ENCODE results near the gene ZNF142. TPM values are rescaled to one million over a fixed set of nuclear protein-coding genes. Genes with fewer than 3 reads are reported as not detected.

The ZNF142 gene
- total RNA-seq, 4 donors from 2014 or later, result 27.4 to 38.7 (median 30.7) TPM

DNA sequence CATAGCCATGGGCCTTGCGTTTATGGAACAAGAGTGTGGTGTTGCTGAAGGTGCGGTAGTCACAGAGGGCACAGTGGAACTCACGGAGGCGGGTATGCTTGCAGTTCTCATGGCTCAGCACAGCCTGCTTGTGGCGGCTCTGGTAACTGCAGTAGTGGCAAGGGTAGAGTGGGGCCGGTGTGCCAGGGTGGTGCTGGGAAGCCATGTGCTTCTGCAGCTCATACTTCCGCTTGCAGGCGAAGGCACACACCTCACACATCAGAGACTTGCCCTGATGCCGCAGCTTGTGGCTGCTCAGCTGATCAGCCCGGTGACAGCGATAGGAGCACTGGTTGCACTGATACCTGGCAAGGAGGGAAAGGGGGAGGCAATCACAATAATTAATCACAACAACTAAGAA lies 14.7 kb downstream of the ZNF142 start:
- no peaks in the 10 kb centered on the region for H3K4me1 ChIP-seq
- TF ChIP-seq, protein P1, sequence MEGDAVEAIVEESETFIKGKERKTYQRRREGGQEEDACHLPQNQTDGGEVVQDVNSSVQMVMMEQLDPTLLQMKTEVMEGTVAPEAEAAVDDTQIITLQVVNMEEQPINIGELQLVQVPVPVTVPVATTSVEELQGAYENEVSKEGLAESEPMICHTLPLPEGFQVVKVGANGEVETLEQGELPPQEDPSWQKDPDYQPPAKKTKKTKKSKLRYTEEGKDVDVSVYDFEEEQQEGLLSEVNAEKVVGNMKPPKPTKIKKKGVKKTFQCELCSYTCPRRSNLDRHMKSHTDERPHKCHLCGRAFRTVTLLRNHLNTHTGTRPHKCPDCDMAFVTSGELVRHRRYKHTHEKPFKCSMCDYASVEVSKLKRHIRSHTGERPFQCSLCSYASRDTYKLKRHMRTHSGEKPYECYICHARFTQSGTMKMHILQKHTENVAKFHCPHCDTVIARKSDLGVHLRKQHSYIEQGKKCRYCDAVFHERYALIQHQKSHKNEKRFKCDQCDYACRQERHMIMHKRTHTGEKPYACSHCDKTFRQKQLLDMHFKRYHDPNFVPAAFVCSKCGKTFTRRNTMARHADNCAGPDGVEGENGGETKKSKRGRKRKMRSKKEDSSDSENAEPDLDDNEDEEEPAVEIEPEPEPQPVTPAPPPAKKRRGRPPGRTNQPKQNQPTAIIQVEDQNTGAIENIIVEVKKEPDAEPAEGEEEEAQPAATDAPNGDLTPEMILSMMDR (IDR thresholded peaks at IDR 0.05), result no peak
- TF ChIP-seq EP300 (IDR thresholded peaks at IDR 0.05), result no peak
- no peak for TF ChIP-seq POLR2AphosphoS5 (IDR thresholded peaks at IDR 0.05)
- TF ChIP-seq POLR2A (IDR thresholded peaks at IDR 0.05), result no peak
- H3K9me3 ChIP-seq, result no peaks in the 10 kb centered on the region
- no peak overlapping the region for H3K4me3 ChIP-seq
- WGBS, result 91% methylated on average over 11 of the region's 11 CpGs
- DNase-seq (ENCODE audit: low spot score in 2 of 2), result no peak
- no peak overlapping the region for H3K27ac ChIP-seq
- H3K36me3 ChIP-seq, result peaks cover 92% of the 10 kb centered on the region
- H3K27me3 ChIP-seq, result no peaks in the 10 kb centered on the region

DNA sequence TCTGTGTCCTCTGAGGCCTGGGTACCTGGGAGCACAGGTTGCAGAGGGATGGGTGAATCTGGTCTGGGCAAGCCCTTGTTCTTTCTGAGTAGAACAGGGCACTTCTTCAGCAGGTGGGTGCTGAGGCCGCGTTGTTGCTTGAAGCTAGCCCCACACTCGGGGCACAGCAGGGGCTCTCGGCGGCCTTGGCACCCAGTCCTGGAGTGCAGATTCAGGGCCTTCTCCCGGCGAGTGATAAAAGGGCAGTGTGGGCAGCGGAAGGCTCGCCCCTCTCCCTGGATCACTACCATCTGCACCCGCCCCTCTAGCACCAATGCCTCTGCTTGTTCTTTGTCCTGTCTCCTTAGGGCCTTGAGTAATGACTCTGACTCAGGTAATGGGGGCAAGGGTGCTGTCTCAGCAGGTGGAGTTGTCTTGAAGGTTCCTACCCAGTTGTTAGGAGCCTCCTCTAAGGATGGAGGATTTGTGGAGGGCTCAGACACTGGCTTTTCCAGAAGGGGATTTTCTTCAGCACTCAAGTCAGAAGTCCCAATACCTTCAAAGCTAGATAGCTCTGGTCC lies 15.6 kb downstream of the ZNF142 start:
- Histone ChIP-seq H3K4me3 (no peak overlapping the region), H3K4me1 (no peaks in the 10 kb centered on the region), H3K9me3 (no peaks in the 10 kb centered on the region), H3K36me3 (peaks cover 92% of the 10 kb centered on the region), H3K27me3 (no peaks in the 10 kb centered on the region), H3K27ac (no peak overlapping the region)
- TF ChIP-seq POLR2AphosphoS5 (IDR thresholded peaks at IDR 0.05) (no peak), EP300 (IDR thresholded peaks at IDR 0.05) (no peak), POLR2A (IDR thresholded peaks at IDR 0.05) (no peak)
- TF ChIP-seq, protein P1 (IDR thresholded peaks at IDR 0.05), result no peak
- 90% methylated on average over 4 of the region's 10 CpGs for WGBS
- DNase-seq (ENCODE audit: low spot score in 2 of 2), result no peak

DNA sequence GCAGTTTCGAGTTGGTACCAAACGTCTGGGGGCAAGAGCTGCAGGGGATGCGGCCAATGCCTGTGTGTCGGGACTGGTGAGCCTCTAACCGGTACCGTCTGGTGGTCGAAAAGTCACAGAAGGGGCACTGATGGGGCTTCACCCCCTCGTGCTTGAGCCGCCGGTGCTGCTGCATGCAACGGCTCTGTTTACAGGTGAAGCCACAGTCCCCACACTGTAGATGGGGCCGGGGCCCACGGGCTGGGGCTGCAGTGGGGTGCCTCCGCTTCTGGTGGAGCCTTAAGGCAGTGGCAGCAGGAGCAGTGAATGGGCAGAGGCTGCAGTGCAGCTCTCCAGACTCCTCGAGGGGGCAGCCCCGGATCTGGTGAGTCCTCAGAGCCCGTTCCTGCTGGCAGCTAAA lies 16.6 kb downstream of the ZNF142 start:
- TF ChIP-seq EP300 (IDR thresholded peaks at IDR 0.05) (no peak), POLR2A (IDR thresholded peaks at IDR 0.05) (no peak), POLR2AphosphoS5 (IDR thresholded peaks at IDR 0.05) (no peak)
- TF ChIP-seq, protein P1 (IDR thresholded peaks at IDR 0.05), result no peak
- WGBS, result 92% methylated on average over 4 of the region's 17 CpGs
- Histone ChIP-seq H3K27me3 (no peaks in the 10 kb centered on the region), H3K9me3 (no peaks in the 10 kb centered on the region), H3K27ac (no peak overlapping the region), H3K4me3 (no peak overlapping the region), H3K4me1 (no peaks in the 10 kb centered on the region), H3K36me3 (peaks cover 92% of the 10 kb centered on the region)
- DNase-seq (ENCODE audit: low spot score in 2 of 2), result no peak

DNA sequence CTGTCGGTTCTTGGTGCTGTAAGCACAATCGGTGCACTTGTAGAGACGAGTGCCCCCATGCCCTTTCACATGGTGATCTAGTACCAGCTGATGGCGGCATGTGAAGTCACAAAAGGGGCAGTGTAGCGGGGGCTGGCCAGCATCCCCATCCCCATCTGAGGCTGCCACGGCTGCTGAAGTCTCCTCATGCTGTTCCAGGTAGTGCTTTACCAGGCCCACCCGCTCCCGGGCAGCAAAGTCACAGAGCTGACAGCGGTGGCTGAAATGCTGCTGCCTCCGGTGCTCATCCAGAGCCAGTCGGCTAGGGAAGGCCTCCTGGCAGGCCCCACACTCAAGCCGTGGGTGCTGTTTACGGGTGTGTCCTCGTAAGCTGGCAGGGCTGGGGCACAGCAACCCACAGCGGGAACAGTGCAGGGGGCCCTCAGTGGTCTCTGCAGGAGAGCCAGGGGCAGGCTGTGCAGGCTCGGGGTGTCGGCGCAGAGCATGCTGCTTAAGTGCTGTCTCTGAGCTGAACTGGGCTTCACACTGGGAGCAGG lies 17.2 kb downstream of the ZNF142 start:
- H3K9me3 ChIP-seq, result no peaks in the 10 kb centered on the region
- peaks cover 92% of the 10 kb centered on the region for H3K36me3 ChIP-seq
- H3K27ac ChIP-seq, result no peak overlapping the region
- no peaks in the 10 kb centered on the region for H3K27me3 ChIP-seq
- no peak overlapping the region for H3K4me3 ChIP-seq
- DNase-seq (ENCODE audit: low spot score in 2 of 2), result no peak
- WGBS, result no CpG with 5 or more reads among the region's 18 CpGs
- H3K4me1 ChIP-seq, result no peaks in the 10 kb centered on the region
- TF ChIP-seq POLR2A (IDR thresholded peaks at IDR 0.05), result no peak

DNA sequence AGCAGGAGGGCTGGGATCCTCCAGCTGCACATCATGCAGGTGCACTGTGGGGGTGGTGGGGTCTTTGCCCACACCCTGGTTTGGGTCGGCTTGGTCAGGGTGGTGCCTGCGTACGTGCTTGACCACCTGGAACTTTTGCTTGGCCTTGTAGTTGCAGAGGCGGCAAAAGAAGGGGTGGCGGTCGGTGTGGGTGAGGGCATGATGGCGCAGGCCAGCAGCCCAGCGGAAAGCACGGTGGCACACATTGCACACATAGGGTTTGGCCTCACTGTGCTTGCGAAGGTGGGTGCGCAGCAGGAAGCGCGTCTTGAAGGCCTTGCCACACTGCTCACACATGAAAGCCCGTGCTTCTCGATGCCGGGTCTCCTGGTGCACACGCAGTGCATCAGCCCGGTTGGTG lies 21.1 kb downstream of the ZNF142 start:
- H3K9me3 ChIP-seq, result no peaks in the 10 kb centered on the region
- WGBS, result 99% methylated on average over 13 of the region's 18 CpGs
- H3K27me3 ChIP-seq, result no peaks in the 10 kb centered on the region
- no peak overlapping the region for H3K4me3 ChIP-seq
- peaks cover 94% of the 10 kb centered on the region for H3K36me3 ChIP-seq
- no peak for TF ChIP-seq POLR2A (IDR thresholded peaks at IDR 0.05)
- TF ChIP-seq, protein P1 (IDR thresholded peaks at IDR 0.05), result no peak
- TF ChIP-seq POLR2AphosphoS5 (IDR thresholded peaks at IDR 0.05), result no peak
- no peak for TF ChIP-seq EP300 (IDR thresholded peaks at IDR 0.05)
- no peak overlapping the region for H3K27ac ChIP-seq
- H3K4me1 ChIP-seq, result no peaks in the 10 kb centered on the region
- DNase-seq (ENCODE audit: low spot score in 2 of 2), result no peak

DNA sequence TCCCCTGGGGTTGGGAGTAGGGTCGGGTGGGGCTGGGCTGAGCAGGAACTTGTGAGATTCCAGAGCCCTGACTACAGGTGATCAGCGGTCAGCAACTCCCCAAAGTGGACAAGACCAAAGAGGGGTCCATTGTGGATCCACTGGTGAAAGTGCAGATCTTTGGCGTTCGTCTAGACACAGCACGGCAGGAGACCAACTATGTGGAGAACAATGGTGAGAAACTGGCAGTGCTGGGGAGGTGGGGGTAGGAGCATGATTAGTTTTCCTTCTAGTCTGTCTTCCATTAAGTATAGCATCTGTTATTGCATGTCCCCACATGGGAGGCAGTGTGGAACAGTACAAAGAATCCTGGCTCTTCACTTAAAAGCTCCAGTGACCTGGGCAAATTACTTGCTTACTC lies 23.7 kb downstream of the ZNF142 start:
- no peak overlapping the region for H3K27ac ChIP-seq
- no peak overlapping the region for H3K4me3 ChIP-seq
- no peak for DNase-seq (ENCODE audit: low spot score in 2 of 2)
- peaks cover 70% of the 10 kb centered on the region for H3K36me3 ChIP-seq
- WGBS, result 86% methylated on average over 5 of the region's 5 CpGs
- H3K9me3 ChIP-seq, result no peaks in the 10 kb centered on the region
- no peaks in the 10 kb centered on the region for H3K27me3 ChIP-seq
- TF ChIP-seq EP300 (IDR thresholded peaks at IDR 0.05), result no peak
- TF ChIP-seq POLR2AphosphoS5 (IDR thresholded peaks at IDR 0.05), result no peak
- TF ChIP-seq, protein P1 (IDR thresholded peaks at IDR 0.05), result no peak
- no peak for TF ChIP-seq POLR2A (IDR thresholded peaks at IDR 0.05)
- H3K4me1 ChIP-seq, result no peaks in the 10 kb centered on the region

All from suprapubic skin (tissue), 4 donors.